ENCODE measurements around the gene VWA1. TPM values are rescaled to one million over a fixed set of nuclear protein-coding genes. Genes with fewer than 3 reads are reported as not detected.

Gene VWA1
- total and polyA plus RNA-seq, 10 of the 15 experiments (the other 5 are each of a cell fraction or from before 2014, with no cell fraction given): 0.02 to 1.7 (median 0.32) TPM; not detected in 2

DNA sequence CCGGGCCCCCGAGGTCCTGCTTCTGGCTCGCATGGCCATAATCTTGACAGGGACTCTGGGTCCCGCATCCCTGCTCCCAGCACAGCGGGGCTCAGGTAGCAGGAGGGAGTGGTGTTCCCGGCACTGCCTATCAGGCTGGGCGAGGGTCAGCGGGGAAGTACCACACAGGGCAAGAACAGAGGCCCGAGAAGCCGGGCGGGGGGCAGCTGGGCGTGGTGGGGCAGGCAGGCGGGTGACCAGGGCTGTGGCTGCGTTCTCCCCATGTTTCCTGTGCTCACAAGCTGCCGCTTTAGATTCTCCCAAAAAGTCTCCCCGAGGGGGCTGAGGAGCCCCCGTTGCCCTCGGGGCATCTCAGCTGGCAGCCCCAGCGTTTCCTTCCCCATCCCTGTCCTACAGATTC is 54.4 kb downstream of the VWA1 start:
- SMC1A ChIA-PET (ENCODE audit: uncharacterized antibody, unreplicated experiment): no interaction called here
- no peak overlapping the region for H3K4me2 ChIP-seq (ENCODE audit: control insufficient read depth, insufficient read depth)
- intact Hi-C loops (cut with micrococcal nuclease; ENCODE audit: unreplicated experiment): no loop called here
- CTCF ChIA-PET: no interaction called here
- RAD21 ChIA-PET (ENCODE audit: unreplicated experiment): no interaction called here
- no peak overlapping the region for H3K27ac ChIP-seq (ENCODE audit: control insufficient read depth, insufficient read depth)
- WGBS (ENCODE audit: insufficient coverage, insufficient replicate concordance, low lambda C conversion rate, missing lambda C conversion rate): 99% methylated on average over 19 of the region's 19 CpGs
- H3K79me2 ChIP-seq (ENCODE audit: control insufficient read depth, insufficient read depth, low read length): no peaks in the 10 kb centered on the region
- in situ Hi-C loops (cut with MboI): no loop called here
- POLR2A ChIA-PET: no interaction called here
- H3K4me3 ChIP-seq: no peak overlapping the region
- no TSS peak for BruUV-seq (replicated peaks)
- H3K9me3 ChIP-seq (replicated peaks; ENCODE audit: control insufficient read depth, insufficient read depth, low read length): peaks cover 6% of the 10 kb centered on the region; the same call in 2 of the 3 replicates
- no peak overlapping the region for H3K9ac ChIP-seq (ENCODE audit: control insufficient read depth, insufficient read depth, low read length)
- ATAC-seq (no peak), DNase-seq (ENCODE audit: low read depth, low spot score) (no peak), FAIRE-seq (no peak)
- no peaks in the 10 kb centered on the region for H3K27me3 ChIP-seq (replicated peaks in 1 of 2; ENCODE audit: control insufficient read depth in 2 of 2, insufficient read depth in 2 of 2, low read length in 1 of 2)
- H2AFZ ChIP-seq (ENCODE audit: control insufficient read depth, low read depth, low read length): no peak overlapping the region
- no peaks in the 10 kb centered on the region for H3K4me1 ChIP-seq (ENCODE audit: control insufficient read depth, insufficient read depth, low read length)
- TF ChIP-seq, protein P1, sequence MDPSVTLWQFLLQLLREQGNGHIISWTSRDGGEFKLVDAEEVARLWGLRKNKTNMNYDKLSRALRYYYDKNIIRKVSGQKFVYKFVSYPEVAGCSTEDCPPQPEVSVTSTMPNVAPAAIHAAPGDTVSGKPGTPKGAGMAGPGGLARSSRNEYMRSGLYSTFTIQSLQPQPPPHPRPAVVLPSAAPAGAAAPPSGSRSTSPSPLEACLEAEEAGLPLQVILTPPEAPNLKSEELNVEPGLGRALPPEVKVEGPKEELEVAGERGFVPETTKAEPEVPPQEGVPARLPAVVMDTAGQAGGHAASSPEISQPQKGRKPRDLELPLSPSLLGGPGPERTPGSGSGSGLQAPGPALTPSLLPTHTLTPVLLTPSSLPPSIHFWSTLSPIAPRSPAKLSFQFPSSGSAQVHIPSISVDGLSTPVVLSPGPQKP (IDR thresholded peaks at IDR 0.05; ENCODE audit: low read depth, low read length): no peak
- TF ChIP-seq PAX5 (IDR thresholded peaks at IDR 0.05; ENCODE audit: borderline replicate concordance, low read depth, low read length) (no peak), TBL1XR1 (IDR thresholded peaks at IDR 0.05; ENCODE audit: low read depth, low read length) (no peak), ZNF274 (IDR thresholded peaks at IDR 0.05; ENCODE audit: insufficient read depth, insufficient read length) (no peak), NFXL1 (IDR thresholded peaks at IDR 0.05; ENCODE audit: borderline replicate concordance) (no peak), IRF4 (IDR thresholded peaks at IDR 0.05; ENCODE audit: low read depth, low read length) (no peak), ATF7 (IDR thresholded peaks at IDR 0.05; ENCODE audit: low read depth) (no peak), ASH2L (IDR thresholded peaks at IDR 0.05; ENCODE audit: borderline replicate concordance, low read depth) (no peak), MEF2B (IDR thresholded peaks at IDR 0.05; ENCODE audit: partially characterized antibody, poor library complexity, severe bottlenecking) (no peak), GABPA (IDR thresholded peaks at IDR 0.05; ENCODE audit: low read depth) (no peak), RAD21 (IDR thresholded peaks at IDR 0.05; ENCODE audit: insufficient read depth, low read depth, low read length) (no peak)
- TF ChIP-seq, protein P2, sequence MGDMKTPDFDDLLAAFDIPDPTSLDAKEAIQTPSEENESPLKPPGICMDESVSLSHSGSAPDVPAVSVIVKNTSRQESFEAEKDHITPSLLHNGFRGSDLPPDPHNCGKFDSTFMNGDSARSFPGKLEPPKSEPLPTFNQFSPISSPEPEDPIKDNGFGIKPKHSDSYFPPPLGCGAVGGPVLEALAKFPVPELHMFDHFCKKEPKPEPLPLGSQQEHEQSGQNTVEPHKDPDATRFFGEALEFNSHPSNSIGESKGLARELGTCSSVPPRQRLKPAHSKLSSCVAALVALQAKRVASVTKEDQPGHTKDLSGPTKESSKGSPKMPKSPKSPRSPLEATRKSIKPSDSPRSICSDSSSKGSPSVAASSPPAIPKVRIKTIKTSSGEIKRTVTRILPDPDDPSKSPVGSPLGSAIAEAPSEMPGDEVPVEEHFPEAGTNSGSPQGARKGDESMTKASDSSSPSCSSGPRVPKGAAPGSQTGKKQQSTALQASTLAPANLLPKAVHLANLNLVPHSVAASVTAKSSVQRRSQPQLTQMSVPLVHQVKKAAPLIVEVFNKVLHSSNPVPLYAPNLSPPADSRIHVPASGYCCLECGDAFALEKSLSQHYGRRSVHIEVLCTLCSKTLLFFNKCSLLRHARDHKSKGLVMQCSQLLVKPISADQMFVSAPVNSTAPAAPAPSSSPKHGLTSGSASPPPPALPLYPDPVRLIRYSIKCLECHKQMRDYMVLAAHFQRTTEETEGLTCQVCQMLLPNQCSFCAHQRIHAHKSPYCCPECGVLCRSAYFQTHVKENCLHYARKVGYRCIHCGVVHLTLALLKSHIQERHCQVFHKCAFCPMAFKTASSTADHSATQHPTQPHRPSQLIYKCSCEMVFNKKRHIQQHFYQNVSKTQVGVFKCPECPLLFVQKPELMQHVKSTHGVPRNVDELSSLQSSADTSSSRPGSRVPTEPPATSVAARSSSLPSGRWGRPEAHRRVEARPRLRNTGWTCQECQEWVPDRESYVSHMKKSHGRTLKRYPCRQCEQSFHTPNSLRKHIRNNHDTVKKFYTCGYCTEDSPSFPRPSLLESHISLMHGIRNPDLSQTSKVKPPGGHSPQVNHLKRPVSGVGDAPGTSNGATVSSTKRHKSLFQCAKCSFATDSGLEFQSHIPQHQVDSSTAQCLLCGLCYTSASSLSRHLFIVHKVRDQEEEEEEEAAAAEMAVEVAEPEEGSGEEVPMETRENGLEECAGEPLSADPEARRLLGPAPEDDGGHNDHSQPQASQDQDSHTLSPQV (IDR thresholded peaks at IDR 0.05): no peak
- TF ChIP-seq, protein P3, sequence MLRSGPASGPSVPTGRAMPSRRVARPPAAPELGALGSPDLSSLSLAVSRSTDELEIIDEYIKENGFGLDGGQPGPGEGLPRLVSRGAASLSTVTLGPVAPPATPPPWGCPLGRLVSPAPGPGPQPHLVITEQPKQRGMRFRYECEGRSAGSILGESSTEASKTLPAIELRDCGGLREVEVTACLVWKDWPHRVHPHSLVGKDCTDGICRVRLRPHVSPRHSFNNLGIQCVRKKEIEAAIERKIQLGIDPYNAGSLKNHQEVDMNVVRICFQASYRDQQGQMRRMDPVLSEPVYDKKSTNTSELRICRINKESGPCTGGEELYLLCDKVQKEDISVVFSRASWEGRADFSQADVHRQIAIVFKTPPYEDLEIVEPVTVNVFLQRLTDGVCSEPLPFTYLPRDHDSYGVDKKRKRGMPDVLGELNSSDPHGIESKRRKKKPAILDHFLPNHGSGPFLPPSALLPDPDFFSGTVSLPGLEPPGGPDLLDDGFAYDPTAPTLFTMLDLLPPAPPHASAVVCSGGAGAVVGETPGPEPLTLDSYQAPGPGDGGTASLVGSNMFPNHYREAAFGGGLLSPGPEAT (IDR thresholded peaks at IDR 0.05; ENCODE audit: low read depth): no peak
- TF ChIP-seq, protein P4, sequence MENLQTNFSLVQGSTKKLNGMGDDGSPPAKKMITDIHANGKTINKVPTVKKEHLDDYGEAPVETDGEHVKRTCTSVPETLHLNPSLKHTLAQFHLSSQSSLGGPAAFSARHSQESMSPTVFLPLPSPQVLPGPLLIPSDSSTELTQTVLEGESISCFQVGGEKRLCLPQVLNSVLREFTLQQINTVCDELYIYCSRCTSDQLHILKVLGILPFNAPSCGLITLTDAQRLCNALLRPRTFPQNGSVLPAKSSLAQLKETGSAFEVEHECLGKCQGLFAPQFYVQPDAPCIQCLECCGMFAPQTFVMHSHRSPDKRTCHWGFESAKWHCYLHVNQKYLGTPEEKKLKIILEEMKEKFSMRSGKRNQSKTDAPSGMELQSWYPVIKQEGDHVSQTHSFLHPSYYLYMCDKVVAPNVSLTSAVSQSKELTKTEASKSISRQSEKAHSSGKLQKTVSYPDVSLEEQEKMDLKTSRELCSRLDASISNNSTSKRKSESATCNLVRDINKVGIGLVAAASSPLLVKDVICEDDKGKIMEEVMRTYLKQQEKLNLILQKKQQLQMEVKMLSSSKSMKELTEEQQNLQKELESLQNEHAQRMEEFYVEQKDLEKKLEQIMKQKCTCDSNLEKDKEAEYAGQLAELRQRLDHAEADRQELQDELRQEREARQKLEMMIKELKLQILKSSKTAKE (IDR thresholded peaks at IDR 0.05; ENCODE audit: low read depth, poor library complexity, severe bottlenecking): no peak
- H3K36me3 ChIP-seq (ENCODE audit: control insufficient read depth in 2 of 2, insufficient read depth in 2 of 2, low read length in 1 of 2): peaks cover 6 to 21% of the 10 kb centered on the region in 2 experiments; a peak in 3 of 4 replicates
- H4K20me1 ChIP-seq (ENCODE audit: control insufficient read depth, insufficient read depth): no peaks in the 10 kb centered on the region
